Aorta (tissue), 5 donors: ENCODE data around the gene PLCB2. TPM values are rescaled to one million over a fixed set of nuclear protein-coding genes. Genes with fewer than 3 reads are reported as not detected.

Source experiments
- ATAC-seq: fragments of 200-7000 bp; cut with Tn5 transposase; one replicate; pipeline ENCODE4 v1.9.1; 2022; ENCODE audit warnings: moderate library complexity; ENCODE audit not compliant: low FRiP score
- DNase-seq, 2 donors: peaks; one replicate each; pipeline ENCODE4 v3.0.0-alpha.2; 2020
- H3K27ac ChIP-seq, 2 donors: one replicate each; pipeline ENCODE4 v1.5.1; 2013; ENCODE audit warnings: low read length in 2 of 2, mild to moderate bottlenecking in 2 of 2, moderate library complexity in 2 of 2, control low read depth in 1 of 2, inconsistent platforms in 1 of 2, low read depth in 1 of 2
- H3K27me3 ChIP-seq, 2 donors: one replicate each; pipeline ENCODE4 v1.6.1; 2013; ENCODE audit warnings: control low read depth in 1 of 2, low read length in 1 of 2, mild to moderate bottlenecking in 1 of 2, moderate library complexity in 1 of 2; ENCODE audit not compliant: insufficient read depth in 2 of 2, control insufficient read depth in 1 of 2
- H3K36me3 ChIP-seq, 2 donors: one replicate each; pipeline ENCODE4 v1.6.1; 2013; ENCODE audit warnings: control low read depth in 1 of 2, low read length in 1 of 2, mild to moderate bottlenecking in 1 of 2; ENCODE audit not compliant: insufficient read depth in 2 of 2, control insufficient read depth in 1 of 2
- H3K4me1 ChIP-seq, 2 donors: one replicate each; pipeline ENCODE4 v1.6.1; 2013; ENCODE audit warnings: low read length in 2 of 2, control low read depth in 1 of 2, mild to moderate bottlenecking in 1 of 2, moderate library complexity in 1 of 2; ENCODE audit not compliant: insufficient read depth in 2 of 2, control insufficient read depth in 1 of 2
- H3K4me3 ChIP-seq, 2 donors: one replicate each; pipeline ENCODE4 v1.5.1; 2013; ENCODE audit warnings: low read length in 2 of 2, control low read depth in 1 of 2, mild to moderate bottlenecking in 1 of 2
- H3K9me3 ChIP-seq: one replicate; pipeline ENCODE4 v1.6.1; 2013; ENCODE audit warnings: mild to moderate bottlenecking, low read length; ENCODE audit not compliant: control insufficient read depth
- WGBS, 2 donors: extraction: QIAGEN DNeasy Blood & Tissue Kit; methylation state at CpG; one replicate each; pipeline ENCODE4 v1.1.7; 2013; 5-methylcytosine and 5-hydroxymethylcytosine counted together
- intact Hi-C, 2 donors: fragments of 100-400 bp; cut with DNase I; formaldehyde crosslinking; loops; one replicate each; pipeline versions ENCODE4 v1.14.2 to v1.15.0; 2022
- polyA plus RNA-seq, 2 donors: library from polyadenylated mRNA; stranded (reverse); fragments of 200-250 nt; gene quantifications; one replicate each; pipeline ENCODE4 v1.2.3, GENCODE V29; 2013
- total RNA-seq, 2 donors: library from RNA; stranded (reverse); fragmentation: NEBNext Ultra II Directional; extraction: Animal tissue kit (Norgen Biotek cat#: 25700); gene quantifications; one replicate each; pipeline ENCODE4 v1.2.1, GENCODE V29; 2021
- donor health status: healthy with polysubstance abuse.
- donor health status: Bipolar disorder and iron deficiency.
- donor health status: DM: no; HTN: no; CAD: no.
- donor health status: DM: no; HTN: no; CAD: no.
- donor health status: DM: yes; HTN: yes; CAD: no.

Gene PLCB2
- total and polyA plus RNA-seq, 4 donors, result 5.8 to 55.8 (median 15.4) TPM

- no peaks in the 10 kb centered on the region for H3K27me3 ChIP-seq
- DNase-seq, result peak; percentile 59 to 85
- 4 to 6% methylated on average over 71 to 82 of the region's 82 CpGs for WGBS, 2 donors
- H3K9me3 ChIP-seq, result no peaks in the 10 kb centered on the region
- no peaks in the 10 kb centered on the region for H3K4me1 ChIP-seq
- H3K4me3 ChIP-seq, result peak overlapping the region; percentile 3 to 48
- peak; percentile 56 for ATAC-seq
- H3K36me3 ChIP-seq, result no peaks in the 10 kb centered on the region
- no peak overlapping the region for H3K27ac ChIP-seq
- intact Hi-C loops, result loop anchor here in 1 of 2 donors (10.0 kb wide), 1 partner anchor 62 kb away; no protein-coding TSS in a partner anchor
These were observed 55.1 kb downstream of the PLCB2 start for GRCh38 chr15:40252438-40253166.

- no peak overlapping the region for H3K4me3 ChIP-seq
- no peaks in the 10 kb centered on the region for H3K36me3 ChIP-seq
- intact Hi-C loops, result loop anchor here in 1 of 2 donors (10.0 kb wide), 1 partner anchor 63 kb away; no protein-coding TSS in a partner anchor
- no peaks in the 10 kb centered on the region for H3K9me3 ChIP-seq
- 82 to 89% methylated on average over 22 to 27 of the region's 27 CpGs for WGBS, 2 donors
- ATAC-seq (no peak), DNase-seq (peak; percentile 42 to 57)
- no peaks in the 10 kb centered on the region for H3K4me1 ChIP-seq
- H3K27ac ChIP-seq, result no peak overlapping the region
- no peaks in the 10 kb centered on the region for H3K27me3 ChIP-seq
These were observed 55.6 kb downstream of the PLCB2 start for GRCh38 chr15:40252141-40252437.

- Histone ChIP-seq H3K4me3 (no peak overlapping the region), H3K27me3 (no peaks in the 10 kb centered on the region), H3K4me1 (no peaks in the 10 kb centered on the region), H3K9me3 (no peaks in the 10 kb centered on the region), H3K36me3 (no peaks in the 10 kb centered on the region), H3K27ac (no peak overlapping the region)
- 82 to 86% methylated on average over 10 of the region's 10 CpGs for WGBS, 2 donors
- DNase-seq (peak; percentile 37 to 55), ATAC-seq (no peak)
- intact Hi-C loops, result loop anchor here in 1 of 2 donors (10.0 kb wide), 1 partner anchor 63 kb away; no protein-coding TSS in a partner anchor
These were observed 56.1 kb downstream of the PLCB2 start for GRCh38 chr15:40251486-40252140.

- no peaks in the 10 kb centered on the region for H3K4me1 ChIP-seq
- H3K36me3 ChIP-seq, result no peaks in the 10 kb centered on the region
- H3K9me3 ChIP-seq, result no peaks in the 10 kb centered on the region
- DNase-seq (peak; percentile 12 to 22), ATAC-seq (no peak)
- H3K27me3 ChIP-seq, result no peaks in the 10 kb centered on the region
- intact Hi-C loops, result loop anchor here in 1 of 2 donors (10.0 kb wide), 1 partner anchor 64 kb away; no protein-coding TSS in a partner anchor
- WGBS, 2 donors, result 90 to 93% methylated on average over 13 of the region's 13 CpGs
- H3K27ac ChIP-seq, result no peak overlapping the region
- no peak overlapping the region for H3K4me3 ChIP-seq
These were observed 56.8 kb downstream of the PLCB2 start for GRCh38 chr15:40250771-40251483.

- no peak for ATAC-seq
- 96 to 97% methylated on average over 8 of the region's 8 CpGs for WGBS, 2 donors
These were observed 57.5 kb downstream of the PLCB2 start for GRCh38 chr15:40250304-40250656.

GRCh38 chr15:40249477-40250303 lies 58.0 kb downstream of the PLCB2 start:
- Histone ChIP-seq H3K9me3 (no peaks in the 10 kb centered on the region), H3K36me3 (no peaks in the 10 kb centered on the region), H3K4me1 (no peaks in the 10 kb centered on the region), H3K27ac (no peak overlapping the region), H3K4me3 (no peak overlapping the region), H3K27me3 (no peaks in the 10 kb centered on the region)
- peak; percentile 37 to 49 for DNase-seq
- no peak for ATAC-seq
- intact Hi-C loops, result loop anchor here in 1 of 2 donors (10.0 kb wide), 1 partner anchor 65 kb away; no protein-coding TSS in a partner anchor
- 36 to 43% methylated on average over 11 of the region's 11 CpGs for WGBS, 2 donors

More at GRCh38 chr15:40250304-40250656, 57.5 kb downstream of the PLCB2 start:
- Histone ChIP-seq H3K9me3 (no peaks in the 10 kb centered on the region), H3K4me3 (no peak overlapping the region), H3K27me3 (no peaks in the 10 kb centered on the region), H3K27ac (no peak overlapping the region), H3K4me1 (no peaks in the 10 kb centered on the region), H3K36me3 (no peaks in the 10 kb centered on the region)
- DNase-seq, result peak in 1 of 2 donors; percentile 19
- intact Hi-C loops, result loop anchor here in 1 of 2 donors (10.0 kb wide), 1 partner anchor 65 kb away; no protein-coding TSS in a partner anchor

- no peaks in the 10 kb centered on the region for H3K9me3 ChIP-seq
- WGBS, 2 donors, result 85 to 86% methylated on average over 17 of the region's 17 CpGs
- DNase-seq, result peak; percentile 42 to 59
- no peak overlapping the region for H3K27ac ChIP-seq
- no peaks in the 10 kb centered on the region for H3K36me3 ChIP-seq
- ATAC-seq, result no peak
- H3K4me3 ChIP-seq, result no peak overlapping the region
- H3K4me1 ChIP-seq, result no peaks in the 10 kb centered on the region
- intact Hi-C loops, result no loop called here
- H3K27me3 ChIP-seq, result no peaks in the 10 kb centered on the region
These were observed 59.5 kb downstream of the PLCB2 start for GRCh38 chr15:40248006-40248783.
